Gastroesophageal sphincter (tissue), 4 donors: Measurements from ENCODE around the gene SRR. TPM values are rescaled to one million over a fixed set of nuclear protein-coding genes. Genes with fewer than 3 reads are reported as not detected.
"Not testable (repeated sequence)": the region's sequence is repeated elsewhere in the genome, so short reads cannot be mapped to it uniquely, and the experiment has no call there.

Experiments used
- ATAC-seq: fragments of 150-250 bp; one replicate; pipeline ENCODE4 v1.9.1; 2016; ENCODE audit warnings: mild to moderate bottlenecking, moderate library complexity
- H3K27ac ChIP-seq, 4 donors: fragments of 200-600 bp; sonication (generic) in 3 of 4; 1 replicate in 3 of 4; 2 replicates in 1 of 4; pipeline ENCODE4 v1.5.1; 2016 to 2019
- H3K27me3 ChIP-seq: fragments of 200-600 bp; sonication (generic); one replicate; pipeline ENCODE4 v1.5.1; 2019
- H3K36me3 ChIP-seq, 2 donors: fragments of 200-600 bp; sonication (generic); one replicate each; pipeline ENCODE4 v1.5.1; 2019; ENCODE audit warnings: control low read depth in 1 of 2
- H3K4me1 ChIP-seq, 3 donors: fragments of 200-600 bp; sonication (generic); 1 replicate in 2 of 3; 2 replicates in 1 of 3; pipeline ENCODE4 v1.5.1; 2016 to 2019; ENCODE audit warnings: control low read depth in 2 of 3
- H3K4me3 ChIP-seq, 2 donors: fragments of 200-600 bp; sonication (generic); one replicate each; pipeline ENCODE4 v1.5.1; 2019; ENCODE audit warnings: mild to moderate bottlenecking in 1 of 2, moderate library complexity in 1 of 2
- H3K9me3 ChIP-seq, 3 donors: fragments of 200-600 bp; sonication (generic); one replicate each; pipeline ENCODE4 v1.5.1; 2017 to 2019; ENCODE audit warnings: control low read depth in 2 of 3
- EP300 ChIP-seq: sonication (generic); formaldehyde crosslinking; IDR thresholded peaks from one replicate; pipeline ENCODE4 v1.6.1; 2017; ENCODE audit warnings: antibody characterized with exemption, mild to moderate bottlenecking
- POLR2A ChIP-seq, 2 donors: fragments of 450-650 bp; IDR thresholded peaks; one replicate each; pipeline ENCODE4 v1.6.1; 2017; ENCODE audit warnings: antibody characterized with exemption in 2 of 2, mild to moderate bottlenecking in 2 of 2, moderate library complexity in 1 of 2
- POLR2AphosphoS5 ChIP-seq: sonication (generic); formaldehyde crosslinking; IDR thresholded peaks from one replicate; pipeline ENCODE4 v1.6.1; 2017; ENCODE audit warnings: antibody characterized with exemption
- WGBS, 2 donors: methylation state at CpG; one replicate each; pipeline ENCODE4 v1.1.5; 2018; ENCODE audit warnings: low coverage in 1 of 2; 5-methylcytosine and 5-hydroxymethylcytosine counted together
- total RNA-seq, 4 donors: library from RNA; depleted of rRNA; stranded (reverse); fragments of >200 nt; gene quantifications; one replicate each; pipeline ENCODE4 v1.1.0, GENCODE V29; 2016
- TF ChIP-seq, protein P1 (sequence below), 4 experiments: fragments of 200-600 bp in 2 of 4; fragments of 450-650 bp in 2 of 4; sonication (generic) in 1 of 4; IDR thresholded peaks; one replicate each; pipeline ENCODE4 v1.5.1; 2017 to 2019; ENCODE audit warnings: antibody characterized with exemption in 4 of 4, mild to moderate bottlenecking in 2 of 4, moderate library complexity in 2 of 4

Gene SRR
- total RNA-seq, 4 donors from 2014 or later = 13.7 to 38.8 (median 16.9) TPM

DNA sequence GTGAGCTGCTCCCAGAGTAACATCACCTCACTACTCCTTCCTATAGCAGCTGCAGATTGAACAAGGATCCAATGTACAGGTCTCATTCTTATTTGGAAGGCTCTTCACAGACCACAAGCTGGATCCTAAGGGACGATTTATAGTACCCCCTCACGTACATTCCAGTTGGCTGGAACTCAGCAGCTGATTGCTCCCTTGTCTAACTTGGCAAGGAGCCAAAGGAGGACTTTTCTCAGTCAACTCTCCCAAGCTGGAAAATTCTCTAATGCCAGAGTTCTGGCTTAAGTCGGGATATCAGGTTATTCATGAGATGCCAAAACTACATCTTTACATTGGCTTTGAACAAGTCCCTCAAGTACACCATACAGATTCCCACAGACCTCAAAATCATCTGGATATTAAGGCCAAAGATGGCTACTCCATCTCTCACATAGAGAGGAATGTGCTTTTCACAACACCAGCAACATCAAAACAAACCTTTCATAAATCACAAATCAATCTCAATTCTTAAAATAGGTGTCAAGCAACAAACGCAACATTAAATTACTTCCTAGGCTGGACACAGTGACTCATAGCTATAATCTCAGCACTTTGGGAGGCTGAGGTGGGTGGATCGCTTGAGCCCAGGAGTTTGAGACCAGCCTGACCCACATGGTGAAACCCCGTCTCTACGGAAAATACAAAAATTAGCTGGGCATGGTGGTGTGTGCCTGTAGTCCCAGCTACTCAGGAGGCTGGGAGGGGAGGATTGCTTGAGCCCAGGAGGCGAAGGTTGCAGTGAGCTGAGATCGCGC is 39.5 kb upstream of the SRR start:
- Histone ChIP-seq H3K27ac (peak overlapping the region; percentile 57 to 74 (median 60)), H3K27me3 (no peaks in the 10 kb centered on the region), H3K4me3 (no peak overlapping the region), H3K9me3 (no peaks in the 10 kb centered on the region), H3K36me3 (peaks cover 0 to 25% of the 10 kb centered on the region in 2 donors), H3K4me1 (peaks cover 11 to 67% (median 24%) of the 10 kb centered on the region in 3 donors)
- 18 to 65% methylated on average over 4 to 9 of the region's 10 CpGs for WGBS, 2 donors
- no peak for TF ChIP-seq POLR2A (IDR thresholded peaks at IDR 0.05)
- TF ChIP-seq, protein P1, sequence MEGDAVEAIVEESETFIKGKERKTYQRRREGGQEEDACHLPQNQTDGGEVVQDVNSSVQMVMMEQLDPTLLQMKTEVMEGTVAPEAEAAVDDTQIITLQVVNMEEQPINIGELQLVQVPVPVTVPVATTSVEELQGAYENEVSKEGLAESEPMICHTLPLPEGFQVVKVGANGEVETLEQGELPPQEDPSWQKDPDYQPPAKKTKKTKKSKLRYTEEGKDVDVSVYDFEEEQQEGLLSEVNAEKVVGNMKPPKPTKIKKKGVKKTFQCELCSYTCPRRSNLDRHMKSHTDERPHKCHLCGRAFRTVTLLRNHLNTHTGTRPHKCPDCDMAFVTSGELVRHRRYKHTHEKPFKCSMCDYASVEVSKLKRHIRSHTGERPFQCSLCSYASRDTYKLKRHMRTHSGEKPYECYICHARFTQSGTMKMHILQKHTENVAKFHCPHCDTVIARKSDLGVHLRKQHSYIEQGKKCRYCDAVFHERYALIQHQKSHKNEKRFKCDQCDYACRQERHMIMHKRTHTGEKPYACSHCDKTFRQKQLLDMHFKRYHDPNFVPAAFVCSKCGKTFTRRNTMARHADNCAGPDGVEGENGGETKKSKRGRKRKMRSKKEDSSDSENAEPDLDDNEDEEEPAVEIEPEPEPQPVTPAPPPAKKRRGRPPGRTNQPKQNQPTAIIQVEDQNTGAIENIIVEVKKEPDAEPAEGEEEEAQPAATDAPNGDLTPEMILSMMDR (IDR thresholded peaks at IDR 0.05) = no peak
- no peak for TF ChIP-seq EP300
- no peak for TF ChIP-seq POLR2AphosphoS5
- no peak for ATAC-seq

DNA sequence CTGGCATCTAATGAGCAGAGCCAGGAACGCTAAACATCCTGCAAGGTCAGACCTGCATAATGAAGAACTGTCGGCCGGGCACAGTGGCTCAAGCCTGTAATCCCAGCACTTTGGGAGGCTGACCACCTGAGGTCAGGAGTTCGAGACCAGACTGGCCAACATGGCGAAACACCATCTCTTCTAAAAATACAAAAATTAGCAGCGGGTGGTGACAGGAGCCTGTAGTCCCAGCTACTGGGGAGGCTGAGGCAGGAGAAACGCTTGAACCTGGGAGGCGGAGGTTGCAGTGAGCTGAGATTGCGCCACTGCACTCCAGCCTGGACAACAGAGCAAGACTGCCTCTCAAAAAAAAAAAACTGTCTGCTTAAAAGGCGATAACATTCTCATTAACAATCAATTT is 38.6 kb upstream of the SRR start:
- not testable (repeated sequence) for H3K27me3 ChIP-seq, H3K4me3 ChIP-seq, H3K9me3 ChIP-seq, ATAC-seq
- H3K4me1 ChIP-seq = peaks cover 11 to 61% (median 24%) of the 10 kb centered on the region in 3 donors
- WGBS, 2 donors = 83 to 96% methylated on average over 4 to 5 of the region's 10 CpGs
- peak overlapping the region; percentile 10 to 74 (median 58) for H3K27ac ChIP-seq
- peaks cover 0 to 29% of the 10 kb centered on the region in 2 donors for H3K36me3 ChIP-seq

DNA sequence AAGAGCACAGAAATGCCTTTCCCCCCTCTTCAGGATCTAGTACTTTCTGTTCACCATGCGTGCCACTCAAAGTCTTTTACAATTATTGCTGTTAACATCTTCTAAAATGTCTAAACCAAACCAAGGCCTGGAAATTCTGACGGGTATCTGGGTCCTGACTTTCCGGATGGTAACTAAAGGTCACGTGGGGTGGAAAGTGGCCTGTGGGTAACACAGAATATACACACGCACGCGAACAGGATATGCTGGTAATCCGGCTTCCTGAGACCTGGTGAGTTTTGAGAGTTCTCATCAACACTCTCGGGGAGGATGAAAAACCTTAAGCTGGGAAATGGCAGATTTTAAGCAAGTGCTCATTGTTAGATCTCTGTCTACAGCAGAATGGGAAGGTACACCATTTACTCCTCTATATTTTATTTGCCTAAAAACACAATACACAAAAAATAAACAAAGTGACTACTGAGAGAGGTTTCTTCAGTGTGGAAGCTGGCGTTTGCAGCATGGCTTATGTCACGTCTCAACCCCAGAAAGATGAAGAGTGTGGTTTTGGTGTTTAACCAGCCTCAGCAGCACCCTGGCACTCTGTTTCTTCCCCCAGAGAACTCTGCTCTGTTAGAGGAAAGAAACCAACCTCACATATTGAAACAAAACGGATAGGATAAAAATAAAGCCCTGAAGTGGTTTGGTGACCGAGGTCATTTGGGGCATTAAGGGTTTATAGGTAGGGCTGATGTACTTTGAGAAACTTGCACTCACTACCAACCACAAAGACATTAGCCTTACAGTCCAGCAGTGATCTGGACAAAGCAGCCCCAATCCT is 37.5 kb upstream of the SRR start:
- WGBS, 2 donors = 79 to 86% methylated on average over 5 to 13 of the region's 13 CpGs
- ATAC-seq = no peak
- Histone ChIP-seq H3K4me3 (no peak overlapping the region), H3K36me3 (peaks cover 0 to 35% of the 10 kb centered on the region in 2 donors), H3K9me3 (no peaks in the 10 kb centered on the region), H3K4me1 (peaks cover 11 to 59% (median 24%) of the 10 kb centered on the region in 3 donors), H3K27me3 (no peaks in the 10 kb centered on the region), H3K27ac (peak overlapping the region in 3 of 4 donors; percentile 5 to 74 (median 57))
- TF ChIP-seq POLR2AphosphoS5 = no peak
- TF ChIP-seq POLR2A (IDR thresholded peaks at IDR 0.05) = no peak
- no peak for TF ChIP-seq EP300
- TF ChIP-seq, protein P1 (IDR thresholded peaks at IDR 0.05) = no peak

DNA sequence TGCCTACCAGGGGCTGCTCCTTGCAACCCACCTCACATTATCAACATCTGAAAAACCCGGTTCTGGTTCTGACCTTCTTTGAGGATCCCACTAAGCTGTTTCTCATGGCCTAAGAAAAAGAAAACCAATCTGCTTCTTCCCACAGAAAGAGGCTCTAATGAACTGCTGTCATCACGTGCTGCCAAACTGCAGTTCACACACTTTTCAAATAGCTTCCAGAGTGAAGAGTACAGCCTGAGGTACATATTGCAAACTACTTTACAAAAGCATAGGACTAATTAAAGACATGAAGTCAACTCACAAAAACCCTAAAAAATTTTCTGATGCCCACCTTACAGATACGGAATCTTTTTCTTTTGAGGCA is 36.9 kb upstream of the SRR start:
- no peak for TF ChIP-seq POLR2A (IDR thresholded peaks at IDR 0.05)
- TF ChIP-seq, protein P1 (IDR thresholded peaks at IDR 0.05) = no peak
- TF ChIP-seq EP300 = no peak
- no peak for TF ChIP-seq POLR2AphosphoS5
- H3K4me3 ChIP-seq = no peak overlapping the region
- peaks cover 0 to 35% of the 10 kb centered on the region in 2 donors for H3K36me3 ChIP-seq
- ATAC-seq = no peak
- peak overlapping the region in 3 of 4 donors; percentile 5 to 74 (median 57) for H3K27ac ChIP-seq
- WGBS, 2 donors = 40 to 47% methylated on average over 3 of the region's 3 CpGs
- H3K27me3 ChIP-seq = no peaks in the 10 kb centered on the region
- peaks cover 11 to 53% (median 24%) of the 10 kb centered on the region in 3 donors for H3K4me1 ChIP-seq
- H3K9me3 ChIP-seq = no peaks in the 10 kb centered on the region

DNA sequence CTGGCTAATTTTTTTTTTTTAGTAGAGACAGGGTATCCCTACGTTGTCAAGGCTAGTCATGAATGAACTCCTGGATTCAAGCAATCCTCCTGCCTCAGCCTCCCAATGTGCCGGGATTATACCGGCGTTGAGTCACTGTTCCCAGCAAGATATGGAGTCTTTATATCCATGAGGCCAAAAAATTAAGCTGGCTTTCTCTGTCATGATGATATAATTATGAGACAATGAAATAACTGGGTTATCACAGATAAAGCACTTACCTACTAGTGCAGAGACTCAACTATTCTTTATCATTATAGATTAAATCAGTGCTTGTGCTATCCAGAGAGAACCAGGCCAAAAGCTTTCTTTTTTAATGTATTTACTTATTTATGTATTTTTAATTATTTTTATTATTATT is 36.4 kb upstream of the SRR start:
- no peaks in the 10 kb centered on the region for H3K9me3 ChIP-seq
- ATAC-seq = no peak
- peaks cover 0 to 40% of the 10 kb centered on the region in 2 donors for H3K36me3 ChIP-seq
- peaks cover 11 to 48% (median 23%) of the 10 kb centered on the region in 3 donors for H3K4me1 ChIP-seq
- no peak for TF ChIP-seq EP300
- H3K27ac ChIP-seq = peak overlapping the region in 2 of 4 donors; percentile 57 to 74
- no peaks in the 10 kb centered on the region for H3K27me3 ChIP-seq
- H3K4me3 ChIP-seq = no peak overlapping the region
- WGBS, 2 donors = 79% methylated on average over 4 of the region's 4 CpGs; no CpG with 5 or more reads in 1 of the 2 donors
